CD4-positive, alpha-beta T cell treated with Interleukin-10 for 1 hour (primary cell): ENCODE results near the gene ZMIZ1.

ENCODE experiments used
- DNase-seq: peaks from one replicate; pipeline ENCODE4 v3.0.0-alpha.2; 2020

The ZMIZ1 gene

DNA sequence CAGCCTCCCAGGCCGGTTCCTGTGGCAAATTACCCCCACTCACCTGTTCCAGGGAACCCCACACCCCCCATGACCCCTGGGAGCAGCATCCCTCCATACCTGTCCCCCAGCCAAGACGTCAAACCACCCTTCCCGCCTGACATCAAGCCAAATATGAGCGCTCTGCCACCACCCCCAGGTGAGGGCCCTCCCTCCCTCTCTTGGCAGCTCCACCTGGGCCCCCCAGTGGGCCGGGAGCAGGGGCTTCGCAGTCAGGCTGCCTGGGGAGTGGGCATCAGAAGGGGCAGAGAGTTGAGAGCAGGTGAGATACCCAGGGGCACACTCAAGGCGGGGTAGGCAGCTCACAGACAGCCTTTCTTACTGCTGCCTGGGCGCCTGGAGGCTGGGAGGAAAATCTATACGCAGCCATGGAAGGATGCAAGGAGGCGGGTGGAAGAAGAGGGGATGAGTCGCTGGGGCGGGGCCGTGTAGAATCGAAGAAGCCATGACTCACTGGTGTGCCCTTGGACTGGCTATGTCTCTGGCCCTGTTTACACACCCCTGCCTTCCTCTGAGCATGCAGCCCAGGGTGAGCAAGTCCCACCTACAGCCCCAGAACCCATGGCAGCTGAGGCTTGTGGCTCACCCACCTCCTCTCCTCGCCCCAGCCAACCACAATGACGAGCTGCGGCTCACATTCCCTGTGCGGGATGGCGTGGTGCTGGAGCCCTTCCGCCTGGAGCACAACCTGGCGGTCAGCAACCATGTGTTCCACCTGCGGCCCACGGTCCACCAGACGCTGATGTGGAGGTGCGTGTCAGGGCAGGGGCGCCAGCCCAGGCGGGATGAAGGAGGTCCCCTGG lies 229.9 kb downstream of the ZMIZ1 start:
- no peak for DNase-seq

DNA sequence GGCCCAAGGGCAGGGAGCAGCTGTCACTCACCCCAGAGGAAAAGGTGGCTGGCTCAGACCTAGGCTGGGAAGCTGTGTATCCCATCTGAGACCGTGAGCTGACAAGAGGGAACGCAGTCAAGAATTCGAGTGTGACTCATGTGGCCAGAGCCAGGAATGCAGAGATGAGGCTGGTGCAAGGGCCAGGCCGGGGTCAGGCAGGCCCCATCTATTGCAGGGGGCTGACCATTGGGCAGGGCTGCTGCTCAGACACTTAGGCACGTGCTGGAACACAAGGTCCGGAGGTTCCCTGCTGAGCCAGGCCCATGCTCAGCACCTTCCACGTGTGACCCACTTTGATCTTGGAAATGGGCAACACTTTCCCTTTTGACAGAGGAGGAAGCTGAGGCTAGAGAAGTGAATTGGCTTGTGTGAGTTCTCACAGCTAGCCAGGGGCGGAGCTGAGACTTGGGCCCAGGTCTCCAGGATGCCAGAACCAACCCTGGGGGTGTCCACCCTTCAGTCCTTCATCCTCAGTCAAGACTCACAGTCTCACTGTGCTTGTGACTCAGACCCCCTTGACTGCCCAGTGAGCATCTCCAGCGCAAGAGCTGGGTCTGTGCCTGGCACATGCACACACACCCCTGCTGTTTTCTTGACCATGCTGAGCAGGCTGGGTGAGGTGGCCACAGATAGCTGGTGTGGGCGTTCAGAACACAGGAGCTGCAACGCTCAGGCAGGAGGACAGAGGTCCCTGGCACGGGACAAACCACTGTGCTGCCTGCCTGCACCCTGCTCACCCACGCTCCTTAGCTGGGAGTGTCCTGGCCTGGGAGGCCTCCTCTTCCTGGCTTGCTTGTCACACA lies 230.9 kb downstream of the ZMIZ1 start:
- no peak for DNase-seq

DNA sequence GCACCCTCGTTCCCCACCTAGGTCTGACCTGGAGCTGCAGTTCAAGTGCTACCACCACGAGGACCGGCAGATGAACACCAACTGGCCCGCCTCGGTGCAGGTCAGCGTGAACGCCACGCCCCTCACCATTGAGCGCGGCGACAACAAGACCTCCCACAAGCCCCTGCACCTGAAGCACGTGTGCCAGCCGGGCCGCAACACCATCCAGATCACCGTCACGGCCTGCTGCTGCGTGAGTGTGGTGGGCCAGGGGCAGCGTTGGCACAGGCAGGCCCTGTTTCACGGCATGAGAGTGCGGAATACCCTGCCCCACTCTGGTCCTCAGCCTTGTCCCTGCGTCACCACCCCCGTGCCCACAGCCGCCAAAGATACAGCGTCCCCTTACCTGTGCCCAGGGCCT lies 231.9 kb downstream of the ZMIZ1 start:
- DNase-seq: no peak

DNA sequence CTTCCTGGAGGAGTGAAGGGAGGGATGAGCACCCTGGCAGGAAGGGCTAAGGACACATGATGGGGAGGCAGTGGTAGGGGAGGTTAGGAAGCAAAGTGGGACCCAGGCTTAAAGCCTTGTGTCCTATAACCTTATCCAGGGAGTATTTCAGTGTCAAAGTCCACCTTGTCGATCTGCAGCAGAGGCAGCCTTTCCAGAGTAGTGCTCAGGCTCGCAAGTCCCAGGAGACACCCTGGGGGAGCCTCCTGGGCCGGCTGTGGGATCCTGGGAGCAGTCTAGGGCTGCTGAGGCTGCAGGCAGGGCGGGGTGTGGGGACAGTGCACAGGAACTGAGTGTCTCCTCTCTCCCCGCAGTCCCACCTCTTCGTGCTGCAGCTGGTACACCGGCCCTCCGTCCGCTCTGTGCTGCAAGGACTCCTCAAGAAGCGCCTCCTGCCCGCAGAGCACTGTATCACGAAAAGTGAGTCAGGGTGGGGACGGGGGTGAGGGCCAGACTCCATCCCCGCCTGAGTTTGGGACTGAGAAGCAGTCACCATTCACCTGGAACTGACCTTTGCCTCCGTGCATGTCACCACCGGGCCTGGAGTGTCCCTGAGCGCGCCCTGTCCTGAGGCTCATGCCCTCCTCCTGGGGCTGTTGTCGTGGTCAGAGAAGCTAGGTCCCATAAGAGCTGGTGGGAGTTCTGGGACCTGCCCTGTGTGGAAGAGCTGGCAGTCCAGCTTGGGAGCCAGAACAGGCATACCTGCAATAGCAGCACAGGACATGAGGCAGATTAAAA lies 233.2 kb downstream of the ZMIZ1 start:
- no peak for DNase-seq

DNA sequence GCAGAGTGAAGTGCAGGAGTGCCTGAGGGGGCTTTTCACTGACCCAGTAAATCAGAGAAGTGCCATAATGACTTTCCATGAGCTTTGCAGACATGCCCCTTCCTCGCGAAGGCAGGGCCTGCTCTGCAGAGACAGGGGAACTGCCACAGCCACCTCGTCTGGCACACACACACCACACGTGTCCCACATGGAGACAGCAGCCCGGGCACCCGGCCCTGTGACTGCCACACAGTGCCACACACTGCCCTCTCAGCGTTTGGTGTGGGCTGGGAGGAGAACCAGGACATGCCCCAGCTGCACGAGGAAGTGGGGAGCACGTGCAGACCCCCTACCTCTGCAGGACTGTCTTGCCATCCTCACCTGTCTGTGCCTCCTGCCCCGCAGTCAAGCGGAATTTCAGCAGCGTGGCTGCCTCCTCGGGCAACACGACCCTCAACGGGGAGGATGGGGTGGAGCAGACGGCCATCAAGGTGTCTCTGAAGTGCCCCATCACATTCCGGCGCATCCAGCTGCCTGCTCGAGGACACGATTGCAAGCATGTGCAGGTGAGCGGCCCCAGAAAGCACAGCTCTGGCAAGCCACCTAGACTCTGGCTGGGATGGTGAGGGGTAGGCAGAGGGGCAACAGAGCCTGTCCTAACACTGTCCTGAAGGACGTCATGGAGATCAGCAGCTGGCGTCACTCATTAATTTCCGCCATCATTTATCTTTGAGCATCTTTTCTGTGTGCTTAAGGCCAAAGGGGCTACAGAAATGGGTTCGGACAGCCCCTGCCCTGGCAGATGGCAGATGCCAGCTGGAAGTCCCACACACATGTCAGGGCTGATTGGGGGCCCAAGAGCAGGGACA lies 235.1 kb downstream of the ZMIZ1 start:
- DNase-seq: no peak

DNA sequence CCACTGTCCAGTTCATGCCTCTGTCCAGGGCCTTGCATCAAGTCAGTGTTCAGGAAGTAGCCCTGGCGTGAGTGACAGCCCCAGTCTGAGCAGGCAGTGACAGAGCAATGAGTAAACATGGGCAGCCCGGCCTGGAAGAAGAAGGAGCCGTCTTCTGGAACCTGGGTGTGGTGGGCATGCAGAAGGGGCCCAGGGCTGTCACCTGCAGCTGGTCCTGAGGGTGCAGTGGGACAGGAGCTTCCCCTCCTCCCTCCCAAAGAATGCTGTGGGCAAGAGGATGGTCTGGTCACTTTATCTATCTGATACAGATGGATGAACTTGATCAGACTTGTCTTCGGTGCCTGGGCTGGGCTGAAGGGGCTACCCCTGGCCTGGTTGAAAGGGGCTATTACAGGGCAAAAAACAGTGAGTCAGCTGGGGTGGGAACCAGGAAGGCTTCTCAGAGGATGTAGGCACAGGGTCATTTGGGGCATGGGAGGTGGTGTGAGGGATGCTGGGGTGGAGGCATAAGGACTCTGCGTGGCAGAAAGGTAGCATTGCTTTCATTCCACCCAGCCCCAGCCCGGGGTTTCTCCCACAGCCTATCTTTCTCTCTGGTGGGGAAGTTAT lies 235.8 kb downstream of the ZMIZ1 start:
- no peak for DNase-seq

DNA sequence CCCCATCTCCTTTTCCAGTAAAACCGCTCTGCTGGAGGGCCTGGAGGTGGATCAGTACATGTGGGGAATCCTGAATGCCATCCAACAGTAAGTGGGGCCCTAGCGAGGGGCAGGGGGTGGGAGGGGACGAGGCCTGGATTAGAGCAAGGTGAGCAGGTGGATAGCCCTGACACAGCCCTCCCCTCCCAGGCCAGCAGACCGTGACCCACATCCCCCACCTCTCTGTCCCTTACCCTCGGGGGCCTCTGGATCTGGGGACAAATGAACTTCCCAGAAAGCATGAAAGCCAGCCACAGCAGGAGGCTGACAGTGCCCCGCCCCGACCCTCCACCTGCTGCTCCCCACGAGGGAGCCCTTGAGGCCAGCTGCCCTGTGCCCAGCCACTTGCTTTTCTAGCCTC lies 236.7 kb downstream of the ZMIZ1 start:
- no peak for DNase-seq

DNA sequence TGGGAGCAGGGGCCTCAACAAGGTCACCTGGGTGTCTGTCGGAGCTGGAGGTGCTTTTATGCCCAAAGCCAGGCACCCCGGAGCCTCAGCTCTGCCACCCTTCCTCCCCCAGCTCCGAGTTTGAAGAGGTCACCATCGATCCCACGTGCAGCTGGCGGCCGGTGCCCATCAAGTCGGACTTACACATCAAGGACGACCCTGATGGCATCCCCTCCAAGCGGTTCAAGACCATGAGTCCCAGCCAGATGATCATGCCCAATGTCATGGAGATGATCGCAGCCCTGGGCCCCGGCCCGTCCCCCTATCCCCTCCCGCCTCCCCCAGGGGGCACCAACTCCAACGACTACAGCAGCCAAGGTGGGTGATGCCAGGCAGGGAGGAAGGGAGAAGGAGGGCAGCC lies 237.2 kb downstream of the ZMIZ1 start:
- no peak for DNase-seq

DNA sequence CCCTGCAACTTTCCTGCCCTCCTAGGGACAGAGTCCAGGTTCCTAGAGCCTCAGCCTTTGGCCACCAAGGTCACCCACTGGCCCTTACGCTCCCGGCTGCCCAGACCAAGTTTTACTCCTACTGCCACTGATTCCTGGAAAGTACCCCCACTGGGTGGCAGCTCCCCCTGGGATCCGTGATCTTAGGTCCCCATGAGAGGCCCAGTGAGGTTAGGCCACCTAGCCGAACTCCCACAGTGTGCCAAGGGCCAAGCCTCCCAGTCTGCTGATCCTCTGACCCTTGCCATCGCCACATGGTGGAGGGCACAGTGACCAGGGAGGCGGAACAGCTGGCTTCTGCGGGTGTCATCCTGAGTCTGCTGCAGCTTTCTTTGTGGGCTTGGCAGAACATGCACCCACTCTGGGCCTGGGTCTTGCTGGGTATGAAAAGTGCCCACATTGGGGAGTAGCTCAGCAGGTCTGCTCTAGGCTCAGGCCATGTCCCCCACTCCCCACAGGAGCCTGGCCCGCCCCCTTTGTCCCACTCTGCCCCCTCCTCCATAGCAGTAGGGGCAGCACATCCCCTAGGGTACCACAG lies 238.0 kb downstream of the ZMIZ1 start:
- DNase-seq: no peak

DNA sequence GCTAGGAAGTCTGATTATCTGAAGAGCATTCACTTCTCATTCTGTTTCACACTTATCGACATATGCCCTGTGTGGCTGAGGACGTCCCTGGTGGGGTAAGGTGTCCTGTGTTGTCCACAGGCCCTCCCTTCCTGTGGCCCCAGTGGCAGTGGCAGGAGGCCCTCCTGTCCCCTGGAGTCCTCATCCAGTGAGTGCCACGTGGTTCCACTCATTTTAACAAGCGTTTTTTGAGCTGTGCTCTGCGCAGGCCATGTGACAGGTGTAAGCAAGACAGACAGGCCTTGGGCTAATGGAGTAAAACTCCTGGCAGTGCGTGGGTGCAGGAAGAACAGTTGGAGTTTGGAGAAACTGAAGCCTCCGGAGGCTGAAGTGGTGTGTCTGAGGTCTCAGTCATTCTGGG lies 239.2 kb downstream of the ZMIZ1 start:
- no peak for DNase-seq

DNA sequence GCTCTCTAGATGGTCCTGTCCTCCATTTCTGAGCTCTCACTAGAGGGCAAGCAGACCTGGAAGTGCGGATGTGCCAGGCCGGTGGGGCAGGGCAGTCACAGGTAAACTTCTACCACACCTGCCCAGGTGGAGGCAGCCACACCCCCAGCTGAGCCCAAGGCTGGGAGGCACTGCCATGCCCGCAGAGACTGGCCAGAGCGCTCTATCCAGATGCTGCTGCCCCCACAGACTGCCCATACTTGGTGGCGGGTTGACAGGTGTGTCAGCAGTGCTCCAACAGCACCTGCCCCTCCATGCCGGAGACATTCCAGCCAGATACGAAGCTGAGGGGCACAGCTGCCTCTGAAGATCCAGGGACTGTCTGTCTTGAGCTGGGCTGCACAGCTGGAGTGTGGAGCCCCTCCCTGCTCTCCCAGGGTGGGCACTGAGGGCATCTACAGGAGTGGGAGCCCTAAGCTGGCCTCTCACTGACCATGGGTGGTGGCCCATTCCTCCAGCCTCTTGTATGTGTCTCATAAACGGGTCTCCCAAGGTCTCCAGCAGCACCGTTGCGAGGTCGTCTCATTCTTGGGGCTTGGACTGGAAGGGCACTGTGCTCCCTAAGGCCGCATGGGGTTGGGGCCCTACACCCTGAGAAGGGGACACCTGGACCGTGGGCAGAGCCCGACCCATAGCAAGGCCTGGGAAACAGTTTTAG lies 240.4 kb downstream of the ZMIZ1 start:
- no peak for DNase-seq

DNA sequence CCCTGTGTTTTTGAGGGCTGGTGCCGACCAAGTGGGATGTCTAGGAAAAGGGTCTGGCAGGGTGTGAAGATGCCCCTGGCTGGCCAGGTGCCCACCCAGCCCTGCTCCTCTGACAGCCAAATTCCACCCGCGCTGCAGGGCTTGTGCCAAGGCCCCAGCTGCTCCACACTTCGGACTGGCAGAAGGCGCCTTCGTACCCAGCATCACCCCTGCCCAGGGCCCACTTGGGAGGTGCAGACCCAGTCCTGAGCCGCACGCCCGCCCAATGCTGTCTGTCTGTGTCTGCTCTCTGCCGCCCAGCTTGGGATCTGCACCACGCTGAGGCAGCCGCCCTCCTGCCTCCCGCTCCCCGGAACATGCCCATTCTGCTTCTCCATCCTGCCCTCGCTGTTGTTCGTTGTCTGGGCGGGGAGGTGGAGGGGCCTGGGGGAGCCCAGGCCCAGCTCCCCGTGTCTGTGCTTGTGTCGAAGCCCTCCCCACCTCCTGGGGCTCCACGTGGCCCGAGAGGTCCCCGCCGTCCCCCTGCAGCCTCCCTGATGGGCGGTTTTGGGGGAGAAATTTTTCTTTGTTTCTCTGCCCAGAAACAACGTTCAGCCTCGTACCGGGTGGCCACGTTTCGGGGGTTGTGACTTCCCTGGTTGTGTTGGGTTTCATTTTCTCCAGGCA lies 241.6 kb downstream of the ZMIZ1 start:
- DNase-seq: no peak

DNA sequence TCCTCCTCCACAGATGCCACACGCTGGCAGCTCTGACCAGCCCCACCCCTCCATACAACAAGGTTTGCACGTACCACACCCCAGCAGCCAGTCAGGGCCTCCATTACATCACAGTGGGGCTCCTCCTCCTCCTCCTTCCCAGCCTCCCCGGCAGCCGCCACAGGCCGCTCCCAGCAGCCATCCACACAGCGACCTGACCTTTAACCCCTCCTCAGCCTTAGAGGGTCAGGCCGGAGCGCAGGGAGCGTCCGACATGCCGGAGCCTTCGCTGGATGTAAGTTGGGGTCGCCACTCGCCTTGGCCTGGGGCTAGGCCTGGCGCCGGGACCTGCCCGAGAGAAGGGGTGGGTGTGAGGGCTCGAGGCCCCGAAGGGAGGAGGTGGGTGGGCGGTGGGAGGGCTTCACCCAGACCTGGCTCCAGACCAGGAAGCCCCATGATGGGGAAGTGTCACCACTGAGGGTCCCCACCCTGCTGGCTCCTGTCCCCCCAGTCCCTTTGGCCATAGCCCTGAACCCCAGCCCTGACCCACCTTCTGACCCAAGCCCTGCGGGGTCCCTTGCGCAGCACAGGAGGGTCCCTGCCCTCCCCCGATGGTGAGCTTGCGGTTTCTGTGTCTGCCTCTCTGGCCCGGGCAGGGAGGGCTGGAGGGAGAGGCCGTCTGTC lies 242.3 kb downstream of the ZMIZ1 start:
- no peak for DNase-seq

DNA sequence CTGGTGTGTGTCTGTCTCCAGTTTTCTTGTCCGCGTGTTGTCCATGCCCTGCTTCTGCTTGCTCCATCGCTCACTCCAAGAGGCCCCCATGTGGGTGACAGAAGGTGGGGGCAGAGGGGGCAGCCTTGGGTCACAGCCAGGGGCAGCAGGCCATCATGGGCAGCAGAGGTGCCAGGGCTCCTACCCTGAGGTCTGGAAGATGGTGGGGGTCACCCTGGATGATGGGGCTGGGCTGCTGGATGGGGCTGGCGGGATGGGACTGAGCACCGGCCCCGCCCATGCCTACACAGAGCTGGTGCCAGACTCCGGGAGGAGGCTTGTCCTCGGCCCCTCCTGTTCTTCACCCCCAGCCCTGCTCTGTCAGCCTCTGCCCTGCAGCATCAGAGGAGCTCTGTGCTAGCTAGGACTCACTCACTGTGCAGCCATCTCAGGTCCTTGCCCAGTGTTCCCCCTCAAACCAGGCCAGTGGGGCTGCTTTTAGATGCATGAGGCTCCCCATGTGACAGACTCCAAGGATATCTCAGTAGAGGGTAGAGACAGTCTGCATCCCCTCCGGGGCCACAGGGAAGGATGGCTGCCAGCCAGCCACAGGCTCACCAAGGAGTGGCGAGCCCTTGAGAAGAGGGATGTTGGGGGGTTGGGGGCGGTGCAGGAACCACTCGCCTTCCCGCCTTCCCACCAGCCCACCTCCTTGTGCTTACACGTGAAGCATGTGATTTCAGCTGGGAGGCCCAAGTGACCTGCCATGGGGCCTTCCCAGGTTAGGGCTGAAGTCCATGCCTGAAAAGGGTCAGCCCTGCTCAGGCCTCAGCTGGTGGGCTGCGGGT lies 243.0 kb downstream of the ZMIZ1 start:
- DNase-seq: no peak

DNA sequence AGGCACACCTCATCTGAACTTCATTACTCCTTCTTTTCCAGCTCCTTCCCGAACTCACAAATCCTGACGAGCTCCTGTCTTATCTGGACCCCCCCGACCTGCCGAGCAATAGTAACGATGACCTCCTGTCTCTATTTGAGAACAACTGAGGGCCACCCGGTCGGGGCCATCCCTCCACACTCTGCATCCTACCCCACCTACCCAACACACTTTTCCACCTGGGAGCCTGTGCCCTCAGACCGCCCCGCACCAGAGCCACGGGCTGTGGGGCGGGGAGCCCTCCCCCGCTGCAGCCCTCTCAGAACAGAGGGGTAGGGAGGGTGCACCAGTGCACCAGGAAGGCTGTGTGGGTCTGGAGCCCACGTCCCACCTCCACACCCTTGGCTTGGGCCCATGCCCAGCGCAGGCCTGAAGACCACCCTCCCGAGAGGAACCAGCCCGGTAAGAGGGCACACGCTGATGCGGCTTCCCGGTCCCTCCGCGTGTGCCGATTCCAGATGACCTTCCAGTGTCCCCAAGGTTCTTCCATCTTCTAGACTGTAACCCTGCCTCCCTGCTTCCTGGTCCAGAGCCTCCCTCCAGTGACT lies 243.9 kb downstream of the ZMIZ1 start:
- DNase-seq: no peak

DNA sequence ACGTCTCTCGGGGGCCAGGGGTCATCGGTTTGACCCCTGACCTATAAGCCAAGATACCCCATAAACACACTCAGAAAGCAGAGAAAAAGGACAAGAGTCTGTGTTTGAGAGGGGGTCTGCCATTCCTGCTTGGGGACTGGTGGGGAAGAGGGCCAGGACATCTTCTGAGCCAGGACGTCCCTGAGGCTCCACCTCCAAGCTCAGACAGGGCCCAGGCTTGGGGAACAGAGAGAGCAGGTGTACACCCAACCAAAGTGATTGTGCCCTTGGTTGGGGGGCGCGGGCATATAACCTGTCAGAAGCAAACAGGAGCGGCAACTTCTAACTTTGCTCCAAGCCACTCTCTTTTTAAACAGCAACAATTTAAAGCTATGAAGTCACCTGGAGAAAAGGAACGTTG lies 244.6 kb downstream of the ZMIZ1 start:
- DNase-seq: no peak

DNA sequence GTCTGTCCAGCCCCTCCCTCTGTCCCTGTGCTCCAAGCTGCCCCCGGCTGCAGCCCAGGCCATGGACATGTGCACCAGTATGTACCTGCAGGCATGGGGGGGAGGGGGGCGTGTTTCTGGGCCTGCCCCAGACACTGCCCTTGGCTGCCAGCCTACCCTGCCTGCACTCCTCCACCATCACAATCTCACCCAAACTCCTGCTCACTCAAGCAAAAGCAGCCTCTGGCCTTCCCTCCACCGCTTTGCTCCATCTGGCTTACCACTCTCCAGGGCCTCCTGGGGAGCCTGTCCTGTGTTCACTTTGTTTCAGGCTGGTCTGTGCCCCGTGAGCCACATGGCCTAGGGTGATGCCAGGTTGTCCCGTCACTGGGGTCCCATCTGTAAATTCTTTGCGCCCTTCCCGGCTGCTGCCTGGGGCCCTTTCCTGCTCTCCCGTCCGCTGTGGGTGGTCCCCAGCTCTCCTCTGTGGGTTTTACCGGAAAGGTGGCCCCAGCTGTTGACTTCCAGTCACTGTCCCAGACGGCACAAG lies 245.2 kb downstream of the ZMIZ1 start:
- DNase-seq: no peak
